HG02759 (cell line): ENCODE results near the gene RRH.
A peak's percentile ranks its signal among the peaks of the same experiment; 100 is the strongest.
"Not testable (repeated sequence)": the region's sequence is repeated elsewhere in the genome, so short reads cannot be mapped to it uniquely, and the experiment has no call there.

ENCODE experiments used
- ATAC-seq: cut with Tn5 transposase; IDR thresholded peaks from one replicate; pipeline ENCODE4 v1.9.1; 2021; ENCODE audit warnings: mild to moderate bottlenecking, moderate library complexity; ENCODE audit not compliant: unreplicated experiment

The RRH gene, protein sequence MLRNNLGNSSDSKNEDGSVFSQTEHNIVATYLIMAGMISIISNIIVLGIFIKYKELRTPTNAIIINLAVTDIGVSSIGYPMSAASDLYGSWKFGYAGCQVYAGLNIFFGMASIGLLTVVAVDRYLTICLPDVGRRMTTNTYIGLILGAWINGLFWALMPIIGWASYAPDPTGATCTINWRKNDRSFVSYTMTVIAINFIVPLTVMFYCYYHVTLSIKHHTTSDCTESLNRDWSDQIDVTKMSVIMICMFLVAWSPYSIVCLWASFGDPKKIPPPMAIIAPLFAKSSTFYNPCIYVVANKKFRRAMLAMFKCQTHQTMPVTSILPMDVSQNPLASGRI

DNA sequence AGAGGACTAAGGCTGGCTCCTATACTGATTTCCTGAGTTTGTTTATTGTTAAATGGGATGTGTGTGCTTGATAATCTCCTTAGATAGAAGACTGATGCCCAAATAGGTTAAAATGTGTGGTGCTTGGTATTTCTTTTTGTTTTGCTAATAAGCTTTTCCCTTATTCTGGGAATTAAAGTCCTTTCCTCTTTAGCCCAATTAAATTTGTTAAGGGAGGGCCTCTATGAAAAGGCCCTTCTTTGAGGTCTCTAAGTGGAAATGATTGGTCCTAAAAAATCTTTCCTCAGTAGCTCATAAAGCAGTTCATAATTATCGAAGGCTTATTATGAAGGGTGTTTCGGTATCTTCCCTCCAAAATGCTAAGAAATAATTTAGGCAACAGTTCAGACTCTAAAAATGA lies at the start of gene RRH:
Gene RRH, plus strand, starts transcription at position 301 of the 400 bp plus-strand sequence. Its CDS starts 56 bp downstream, at position 357.
- ATAC-seq, result no peak

DNA sequence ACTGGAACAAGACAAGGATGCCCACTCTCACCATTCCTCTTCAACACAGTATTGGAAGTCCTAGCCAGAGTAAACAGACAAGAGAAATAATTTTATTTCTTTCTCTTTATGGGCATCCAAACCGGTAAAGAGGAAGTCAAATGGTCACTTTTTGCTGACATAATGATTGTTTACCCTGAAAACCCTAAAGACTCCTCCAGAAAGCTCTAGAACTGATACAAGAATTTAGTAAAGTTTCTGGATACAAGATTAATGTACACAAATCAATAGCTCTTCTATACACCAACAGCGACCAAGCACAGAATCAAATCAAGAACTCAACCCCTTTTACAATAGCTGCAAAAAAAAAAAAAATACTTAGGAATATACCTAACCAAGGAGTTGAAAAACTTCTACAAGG lies 45.7 kb upstream of the RRH start:
- ATAC-seq, result not testable (repeated sequence)

DNA sequence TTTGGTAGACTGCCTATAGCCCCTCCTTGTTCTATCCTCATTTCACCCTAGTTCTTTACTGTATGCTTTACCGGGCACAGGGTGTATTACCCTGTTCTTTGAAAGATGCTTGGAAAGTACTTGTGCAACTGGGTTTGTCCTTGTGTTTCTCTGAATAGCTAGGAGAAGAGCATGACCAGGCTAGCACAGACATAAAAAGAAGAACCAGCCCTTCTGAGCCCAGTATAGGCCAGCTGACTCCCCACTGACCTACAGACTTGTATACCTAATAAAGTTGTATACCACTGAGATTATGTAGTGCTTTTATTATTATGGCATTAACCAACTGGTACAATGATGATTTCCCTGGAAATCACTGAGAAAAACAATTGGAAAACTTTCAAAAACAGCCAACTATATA lies 40.9 kb upstream of the RRH start:
- no peak for ATAC-seq

DNA sequence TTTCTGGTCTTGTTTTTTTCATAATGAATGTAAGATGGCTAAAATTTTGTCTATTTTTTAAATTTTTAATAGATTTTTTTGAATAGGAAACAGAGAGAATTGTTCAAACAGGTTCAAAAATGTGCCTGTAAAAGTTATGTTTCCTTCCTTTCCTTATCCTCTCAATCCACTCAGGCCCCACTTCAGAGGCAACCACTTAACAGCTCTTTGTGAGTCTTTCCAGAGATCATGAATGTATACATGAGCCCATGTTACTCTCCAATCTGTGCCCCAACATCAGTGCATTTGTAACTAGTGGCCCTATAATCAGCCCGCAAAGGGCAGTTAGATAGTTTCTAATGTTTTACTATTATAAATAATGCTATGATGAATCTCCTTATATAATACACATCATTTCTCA lies 40.0 kb upstream of the RRH start:
- ATAC-seq, result no peak

DNA sequence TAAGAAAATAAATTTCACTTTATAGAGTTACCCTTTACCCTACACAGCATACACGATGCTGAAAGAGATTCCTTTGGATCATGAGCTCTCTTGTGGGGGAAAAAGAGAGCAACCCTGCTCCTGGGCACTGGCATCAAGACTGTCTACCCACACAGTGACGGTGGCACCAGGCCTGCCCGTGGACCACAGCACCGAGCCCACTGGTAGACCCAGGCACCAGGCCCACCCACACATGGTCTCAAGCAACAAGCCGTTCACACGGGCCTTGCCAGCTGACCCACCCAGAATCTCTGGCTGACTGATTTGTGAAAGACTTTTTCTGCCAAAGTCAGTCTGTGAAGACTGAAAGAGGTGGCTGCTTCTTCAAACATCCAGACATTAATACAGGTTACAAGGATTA lies 32.7 kb upstream of the RRH start:
- no peak for ATAC-seq

DNA sequence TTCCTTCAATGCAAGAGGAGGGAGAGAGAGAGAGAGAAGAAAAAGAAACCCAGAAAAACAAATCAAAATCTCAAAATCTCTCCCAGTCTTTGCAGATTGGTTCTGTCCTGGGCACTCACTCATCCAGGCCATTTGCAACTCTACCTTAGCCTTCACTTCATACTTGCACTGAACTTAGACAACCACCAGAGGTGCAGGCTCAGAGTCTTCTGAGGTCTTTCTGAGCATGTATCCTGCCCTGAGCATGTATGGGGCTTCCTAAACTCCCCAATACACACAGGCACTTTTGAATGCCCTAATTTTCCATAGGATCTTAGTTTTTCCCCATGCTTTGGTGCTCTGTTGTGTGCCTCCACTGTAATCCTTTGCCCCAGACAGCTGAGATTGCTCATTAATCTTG lies 28.9 kb upstream of the RRH start:
- ATAC-seq, result no peak

DNA sequence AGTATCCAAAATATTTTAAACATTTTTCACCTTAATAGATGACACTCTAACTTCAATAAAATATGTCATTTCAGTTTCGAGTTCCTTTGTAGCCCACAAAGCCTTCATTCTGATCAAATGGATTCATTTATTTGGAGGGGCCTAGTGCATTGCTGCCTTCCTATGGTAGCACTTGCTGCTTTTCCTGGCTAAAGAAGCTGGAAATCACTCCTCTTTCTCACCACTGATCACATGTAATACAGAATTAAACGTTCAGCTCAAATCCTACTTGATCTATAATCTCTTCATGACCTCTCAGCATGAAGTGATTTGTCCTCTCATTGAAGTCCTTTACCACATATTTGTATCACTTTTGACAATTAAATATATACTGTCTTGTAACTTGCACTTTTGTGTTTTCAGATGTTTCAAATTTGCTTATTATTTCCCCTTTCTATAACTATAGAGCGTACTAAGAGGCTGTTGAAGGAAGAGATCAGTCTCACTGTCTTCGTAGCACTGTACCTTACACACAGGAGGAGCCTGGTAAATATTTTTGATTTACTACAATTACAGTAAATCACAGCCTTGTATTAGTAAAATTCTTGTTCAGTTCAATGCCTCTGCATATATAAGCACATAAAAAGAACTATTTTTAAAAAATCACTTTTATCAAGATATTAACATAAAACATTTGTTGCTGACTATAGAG lies 26.5 kb upstream of the RRH start:
- ATAC-seq, result no peak

DNA sequence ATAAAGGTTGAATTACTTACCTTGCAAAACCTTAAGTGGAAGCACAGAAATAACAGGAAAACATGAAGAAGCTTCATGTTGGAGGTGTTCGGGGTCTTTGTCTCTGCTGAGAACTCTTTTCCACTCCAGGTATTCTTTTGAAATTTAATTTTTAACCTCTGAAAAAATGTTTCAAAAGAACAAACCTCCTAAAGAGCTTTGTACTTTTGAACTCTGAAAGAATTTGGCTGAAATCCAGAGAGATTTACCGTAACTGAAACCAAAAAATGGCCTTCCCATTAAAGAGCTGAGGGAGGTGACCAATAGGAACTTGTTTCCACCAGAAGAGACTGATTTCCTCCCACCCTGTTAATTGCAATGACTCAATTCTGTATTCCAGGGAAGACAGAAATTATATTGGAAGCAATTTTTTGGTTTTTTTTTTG lies 25.9 kb upstream of the RRH start, which contains the start of gene CFI:
Gene CFI, minus strand, starts transcription at position 105 of the 425 bp plus-strand sequence. Its CDS starts 28 bp downstream, at position 77.
- ATAC-seq, result no peak

DNA sequence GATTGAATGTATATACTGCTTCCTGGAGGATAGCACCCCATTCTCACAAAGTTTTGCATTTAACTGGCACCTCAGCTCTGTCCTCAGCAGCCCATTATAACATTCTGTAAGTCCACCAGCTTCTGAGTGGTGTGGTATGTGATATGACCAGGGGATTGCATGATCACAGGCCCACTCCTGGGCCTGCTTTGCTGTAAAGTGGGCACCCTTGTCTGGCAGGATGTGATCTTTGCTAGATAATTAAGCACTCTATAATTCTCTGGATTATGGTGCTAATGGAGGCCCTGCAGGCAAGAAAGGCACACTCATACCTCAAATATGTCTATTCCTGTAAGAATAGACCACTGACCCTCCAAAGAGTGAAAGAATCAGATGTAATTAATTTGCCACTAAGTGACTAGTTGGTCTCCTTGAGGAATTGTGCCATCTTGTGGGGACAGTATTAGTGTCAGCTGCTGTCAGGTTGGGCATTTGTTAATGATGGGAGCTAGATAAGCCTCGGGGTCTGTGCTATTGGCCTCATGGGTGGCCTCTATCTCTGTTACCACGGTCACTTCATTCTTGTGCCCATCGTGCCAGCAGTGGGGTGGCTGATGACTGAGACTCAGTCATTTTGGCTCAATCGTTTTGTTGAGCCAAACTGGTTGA lies 23.7 kb upstream of the RRH start:
- ATAC-seq, result peak; percentile 79

DNA sequence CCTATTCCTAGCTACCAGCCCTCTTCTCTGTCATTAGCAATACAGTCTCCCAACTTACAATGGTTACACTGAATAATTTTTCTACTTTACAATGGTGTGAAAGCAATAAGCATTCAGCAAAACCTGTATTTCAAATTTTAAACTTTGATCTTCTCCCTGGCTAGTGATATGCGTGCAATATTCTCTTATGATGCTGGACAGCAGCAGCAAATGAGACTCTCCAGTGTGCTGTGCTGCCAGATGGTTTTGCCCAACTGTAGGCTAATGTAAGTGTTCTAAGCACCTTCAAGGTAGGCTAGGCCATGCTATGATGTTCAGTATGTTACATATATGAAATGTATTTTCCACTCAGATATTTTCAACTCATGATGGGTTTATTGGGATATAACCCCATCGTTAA lies 18.1 kb upstream of the RRH start:
- no peak for ATAC-seq

DNA sequence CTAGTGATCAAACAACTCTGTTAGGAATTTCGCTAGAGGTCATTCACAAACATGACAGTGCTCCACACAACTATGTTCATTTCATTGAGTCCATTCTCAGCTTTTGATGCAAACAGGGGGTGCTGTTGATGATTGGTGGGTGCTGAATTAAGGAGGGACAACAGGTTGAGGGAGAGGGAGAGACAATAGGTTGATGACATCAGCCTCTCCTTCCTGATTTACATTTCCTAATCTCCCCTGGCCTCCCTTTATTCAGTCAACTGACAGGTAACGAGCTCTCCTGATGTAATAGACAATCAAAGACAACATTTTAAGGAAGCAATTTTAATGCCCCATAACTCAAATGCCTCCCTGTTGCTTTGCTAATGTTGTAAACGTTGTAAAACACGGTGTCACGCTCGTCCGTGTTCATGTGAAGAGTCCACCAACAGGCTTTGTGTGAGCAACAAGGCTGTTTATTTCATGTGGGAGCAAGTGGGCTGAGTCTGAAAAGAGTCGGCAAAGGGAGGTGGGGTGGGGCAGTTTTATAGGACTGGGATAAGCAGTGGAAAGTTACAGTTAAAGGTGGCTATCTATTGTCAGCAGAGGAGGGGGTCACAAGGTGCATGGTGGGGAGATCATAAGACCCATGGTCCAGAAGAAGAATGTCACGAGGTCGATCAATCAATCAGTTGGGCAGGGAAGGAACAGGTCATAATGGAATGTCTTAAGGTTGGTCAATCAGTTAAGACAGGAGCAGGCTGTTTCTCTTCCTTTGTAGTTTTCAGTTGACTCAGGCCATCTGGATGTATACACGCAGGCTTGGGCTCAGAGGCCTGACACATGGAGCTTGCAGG lies 17.0 kb upstream of the RRH start:
- no peak for ATAC-seq

DNA sequence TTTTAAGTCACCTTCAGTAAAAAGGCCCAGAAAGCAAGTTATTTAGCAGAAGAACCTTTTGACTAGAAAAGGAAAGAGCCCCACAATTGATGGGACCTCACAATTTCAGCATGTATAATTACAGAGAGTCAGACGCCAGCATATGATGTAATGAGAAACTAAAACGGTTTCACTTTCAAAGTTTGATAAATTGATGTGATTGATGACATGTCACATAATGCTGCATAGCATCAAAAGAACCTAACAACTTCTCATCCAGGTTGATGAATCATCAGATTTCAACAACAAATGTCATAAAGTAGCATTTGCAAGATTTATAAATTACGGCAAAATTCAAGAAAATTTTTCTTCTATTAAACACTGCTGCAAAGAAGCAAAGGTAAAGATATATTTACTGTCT lies 16.1 kb upstream of the RRH start:
- ATAC-seq, result no peak

DNA sequence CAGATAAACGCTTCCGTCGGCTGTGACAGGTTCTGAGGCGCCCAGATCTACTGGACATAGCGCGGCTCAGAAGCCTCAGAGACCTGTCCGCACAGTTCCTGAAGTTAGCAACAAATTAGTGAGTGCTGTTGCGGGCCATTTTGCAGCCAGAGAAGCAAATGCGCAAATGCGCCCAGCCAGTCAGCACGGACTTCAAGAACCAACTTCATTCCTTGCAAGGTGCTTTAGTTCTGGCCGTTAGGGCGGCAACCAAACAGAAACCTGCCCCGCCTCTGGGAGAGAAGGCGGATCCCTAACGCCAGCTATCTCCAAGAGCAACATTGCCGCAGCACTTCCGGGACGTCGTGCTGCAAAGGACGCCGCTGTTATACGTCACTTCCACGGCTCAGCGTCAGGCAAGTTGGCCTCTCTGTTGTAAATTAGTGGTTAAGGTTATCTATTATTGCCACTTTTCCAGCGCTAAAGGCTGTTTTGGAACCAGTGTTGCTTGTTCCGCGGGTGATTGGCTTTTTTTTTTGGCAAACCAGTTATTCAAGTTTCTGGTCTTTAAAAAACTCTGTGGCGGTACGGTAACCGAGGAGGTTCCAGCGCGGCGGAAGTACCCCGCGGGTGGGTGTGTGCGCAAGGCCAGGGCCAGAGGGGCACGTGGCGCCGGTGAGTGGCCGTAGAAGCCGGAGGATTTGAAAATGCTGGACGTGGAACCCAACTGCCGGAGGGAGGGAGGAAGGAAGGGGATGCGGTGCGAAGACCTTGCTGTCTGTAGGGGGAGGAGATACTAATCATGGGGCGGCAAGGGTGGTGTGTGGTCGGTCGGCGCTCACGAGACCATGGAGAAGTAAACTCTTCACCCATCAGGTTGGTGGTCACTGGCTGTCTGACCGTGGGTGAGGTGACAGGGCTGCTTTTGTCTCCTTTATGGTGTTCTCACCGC lies 12.4 kb upstream of the RRH start, which contains the start of gene GAR1:
Gene GAR1, plus strand, starts transcription at position 612 of the 931 bp plus-strand sequence. CDS start 403 bp downstream, outside the sequence.
- ATAC-seq, result peak; percentile 99

DNA sequence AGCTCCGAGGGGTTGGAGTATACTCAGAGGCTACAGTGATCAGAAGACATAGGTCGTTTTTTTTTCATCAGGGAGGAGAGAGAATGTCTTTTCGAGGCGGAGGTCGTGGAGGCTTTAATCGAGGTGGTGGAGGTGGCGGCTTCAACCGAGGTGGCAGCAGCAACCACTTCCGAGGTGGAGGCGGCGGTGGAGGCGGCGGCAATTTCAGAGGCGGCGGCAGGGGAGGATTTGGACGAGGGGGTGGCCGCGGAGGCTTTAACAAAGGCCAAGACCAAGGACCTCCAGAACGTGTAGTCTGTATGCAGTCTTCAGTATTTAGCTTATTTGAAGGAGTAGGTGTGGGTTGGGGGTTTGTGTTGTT lies 11.7 kb upstream of the RRH start:
- ATAC-seq, result no peak

DNA sequence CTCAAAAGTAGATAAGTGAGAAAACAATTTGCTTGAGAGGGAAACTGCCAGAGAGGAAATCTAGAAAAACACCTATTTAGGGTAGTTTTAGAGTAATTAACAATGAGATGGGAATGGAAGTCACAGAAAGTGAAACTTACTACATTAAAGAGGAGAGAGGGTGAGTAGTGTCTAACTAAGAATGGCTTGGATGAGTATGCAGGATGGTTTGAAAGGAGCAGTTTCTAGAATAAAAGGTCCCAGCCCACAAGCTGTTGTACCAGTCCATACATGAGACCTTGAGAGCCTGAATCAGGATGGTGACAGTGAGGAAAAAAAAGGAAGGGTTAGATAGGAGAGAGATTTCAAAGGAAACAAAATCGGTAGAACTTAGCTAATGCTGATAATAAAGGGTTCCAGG lies 10.9 kb upstream of the RRH start:
- ATAC-seq, result no peak

DNA sequence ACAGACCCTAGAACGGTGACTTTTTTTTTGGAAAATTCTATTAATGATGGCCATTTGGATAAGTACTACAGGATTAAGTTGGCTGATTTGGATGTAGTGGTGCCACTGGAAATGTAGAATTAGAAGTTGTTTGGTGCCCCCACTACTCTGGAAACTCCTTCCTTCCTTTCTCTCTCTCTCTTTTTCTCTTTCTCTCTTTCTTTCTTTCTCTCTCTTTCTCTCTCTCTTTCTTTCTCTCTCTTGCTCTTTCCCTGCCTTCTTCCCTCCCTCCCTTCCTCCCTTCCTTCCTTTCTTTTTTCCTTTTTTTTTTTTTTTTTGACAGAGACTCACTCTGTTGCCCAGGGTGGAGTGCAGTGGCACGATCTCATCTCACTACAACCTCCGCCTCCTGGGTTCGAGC lies 9.5 kb upstream of the RRH start:
- no peak for ATAC-seq

DNA sequence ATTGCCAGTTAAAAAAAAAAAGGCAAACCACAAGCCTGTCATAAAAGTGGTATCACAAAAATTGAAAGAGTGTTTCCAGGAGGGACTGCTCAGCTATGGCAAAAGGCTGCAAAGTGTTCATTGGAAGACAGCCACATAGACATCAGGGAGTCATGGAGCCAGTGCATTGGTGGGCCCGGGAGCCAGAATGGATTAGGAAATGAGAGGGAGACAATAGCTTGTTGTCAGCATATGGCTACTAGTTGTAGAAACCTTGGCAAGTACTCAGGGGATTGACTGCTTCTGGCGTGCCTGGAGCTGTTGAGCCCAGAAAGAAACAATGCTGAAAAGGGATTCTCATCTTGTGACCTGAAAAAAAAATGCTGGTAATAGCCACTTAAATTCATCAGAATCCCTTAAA lies 7.2 kb upstream of the RRH start:
- ATAC-seq, result no peak

DNA sequence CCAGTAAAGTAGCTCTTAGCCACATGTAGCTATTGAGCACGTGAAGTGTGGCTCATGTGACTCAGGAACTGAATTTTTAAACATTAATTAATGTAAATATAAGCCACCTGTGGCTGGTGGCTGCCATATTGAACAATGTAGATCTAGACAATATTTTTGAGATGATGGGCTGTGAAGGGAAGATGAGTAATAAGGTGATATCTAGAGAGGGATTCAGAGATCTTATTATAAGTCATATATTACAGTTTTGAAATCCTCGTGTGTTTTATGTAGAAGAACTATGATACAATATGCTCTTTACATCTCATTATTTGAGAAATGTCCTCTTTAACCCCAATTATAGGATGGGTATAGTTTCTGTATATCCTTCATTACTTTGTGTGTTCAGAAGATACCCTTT lies 6.6 kb upstream of the RRH start:
- no peak for ATAC-seq

DNA sequence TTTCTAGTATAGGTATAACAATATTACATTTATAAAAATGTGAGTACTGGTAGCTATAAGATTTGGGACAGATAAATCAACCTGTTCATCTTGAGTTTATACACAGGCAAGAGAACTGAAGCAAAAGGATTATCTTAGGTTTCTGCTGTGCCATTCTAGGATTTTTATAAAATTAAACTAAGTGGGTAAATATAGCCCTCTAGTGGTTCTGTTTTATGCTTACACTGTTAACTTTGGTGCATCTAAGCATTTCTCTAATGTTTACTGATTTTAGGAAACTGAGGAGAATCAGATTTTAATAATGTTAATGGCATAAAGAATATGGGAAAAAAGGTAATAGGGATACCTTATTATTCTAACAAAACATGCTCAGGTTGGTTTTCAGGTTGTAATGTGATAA lies 1.1 kb upstream of the RRH start:
- ATAC-seq, result no peak

DNA sequence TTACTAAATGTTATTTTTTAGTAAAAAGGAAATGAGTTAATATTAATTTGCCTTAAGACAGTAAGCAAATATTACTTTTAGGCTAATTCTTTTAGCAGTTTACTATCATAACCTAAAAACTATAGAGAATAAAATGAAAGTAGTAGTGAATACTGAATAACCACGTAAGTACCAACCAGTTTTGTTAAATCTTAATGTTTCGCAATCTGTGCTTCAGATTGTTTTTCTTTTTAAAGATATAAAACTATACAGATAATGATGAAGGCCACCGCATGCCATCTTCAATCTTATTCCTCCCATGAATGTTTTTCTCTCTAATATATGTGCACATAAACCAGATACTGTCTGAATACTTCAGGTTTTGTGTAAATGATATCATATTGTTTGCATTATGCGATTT lies 6.0 kb downstream of the RRH start:
- ATAC-seq, result no peak
